Testis (tissue), 2 donors: ENCODE measurements around the gene ADRM1.

Experiments used
- CTCF ChIP-seq, 3 experiments: fragments of 450-650 bp in 2 of 3; fragments of 200-600 bp in 1 of 3; sonication (generic) in 1 of 3; IDR thresholded peaks; one replicate each; pipeline ENCODE4 v1.5.1; 2016 to 2019; ENCODE audit warnings: antibody characterized with exemption in 3 of 3, mild to moderate bottlenecking in 2 of 3, moderate library complexity in 1 of 3
- POLR2A ChIP-seq: fragments of 450-650 bp; IDR thresholded peaks from one replicate; pipeline ENCODE4 v1.6.1; 2017; ENCODE audit warnings: antibody characterized with exemption, mild to moderate bottlenecking, moderate library complexity

GRCh38 chr20:62333820-62334595 lies 31.2 kb downstream of the ADRM1 start:
- TF ChIP-seq CTCF (IDR thresholded peaks at IDR 0.05) (no peak), POLR2A (no peak)
